ENCODE results near the gene TRPC4.
"Not testable (repeated sequence)": the region's sequence is repeated elsewhere in the genome, so short reads cannot be mapped to it uniquely, and the experiment has no call there.

The TRPC4 gene

GRCh38 chr13:37835392-37835791 is 34.2 kb downstream of the TRPC4 start:
- in situ Hi-C loops (cut with MboI; ENCODE audit: low sequenced_read_pairs): no loop called here

- in situ Hi-C loops (cut with MboI; ENCODE audit: low sequenced_read_pairs): no loop called here
Measured at GRCh38 chr13:37833411-37833810, 36.2 kb downstream of the TRPC4 start.

- in situ Hi-C loops (cut with MboI; ENCODE audit: low sequenced_read_pairs): no loop called here
Measured at GRCh38 chr13:37816276-37816675, 53.3 kb downstream of the TRPC4 start.

GRCh38 chr13:37811441-37811840 is 58.1 kb downstream of the TRPC4 start:
- in situ Hi-C loops (cut with MboI; ENCODE audit: low sequenced_read_pairs): no loop called here

GRCh38 chr13:37806666-37807065 is 62.9 kb downstream of the TRPC4 start:
- in situ Hi-C loops (cut with MboI; ENCODE audit: low sequenced_read_pairs): no loop called here

GRCh38 chr13:37797631-37798030 is 71.9 kb downstream of the TRPC4 start:
- in situ Hi-C loops (cut with MboI; ENCODE audit: low sequenced_read_pairs): no loop called here

GRCh38 chr13:37796795-37797194 is 72.8 kb downstream of the TRPC4 start:
- in situ Hi-C loops (cut with MboI; ENCODE audit: low sequenced_read_pairs): not testable (repeated sequence)

- in situ Hi-C loops (cut with MboI; ENCODE audit: low sequenced_read_pairs): no loop called here
Measured at GRCh38 chr13:37795326-37795725, 74.2 kb downstream of the TRPC4 start.

GRCh38 chr13:37791699-37792098 is 77.9 kb downstream of the TRPC4 start:
- in situ Hi-C loops (cut with MboI; ENCODE audit: low sequenced_read_pairs): no loop called here

GRCh38 chr13:37788346-37788745 is 81.2 kb downstream of the TRPC4 start:
- in situ Hi-C loops (cut with MboI; ENCODE audit: low sequenced_read_pairs): no loop called here

GRCh38 chr13:37777676-37778075 is 91.9 kb downstream of the TRPC4 start:
- in situ Hi-C loops (cut with MboI; ENCODE audit: low sequenced_read_pairs): no loop called here

- in situ Hi-C loops (cut with MboI; ENCODE audit: low sequenced_read_pairs): no loop called here
Measured at GRCh38 chr13:37775871-37776270, 93.7 kb downstream of the TRPC4 start.

- in situ Hi-C loops (cut with MboI; ENCODE audit: low sequenced_read_pairs): no loop called here
Measured at GRCh38 chr13:37772644-37773043, 96.9 kb downstream of the TRPC4 start.

GRCh38 chr13:37769545-37769944 is 100.0 kb downstream of the TRPC4 start:
- in situ Hi-C loops (cut with MboI; ENCODE audit: low sequenced_read_pairs): no loop called here

GRCh38 chr13:37769078-37769477 is 100.5 kb downstream of the TRPC4 start:
- in situ Hi-C loops (cut with MboI; ENCODE audit: low sequenced_read_pairs): no loop called here

GRCh38 chr13:37766502-37766901 is 103.1 kb downstream of the TRPC4 start:
- in situ Hi-C loops (cut with MboI; ENCODE audit: low sequenced_read_pairs): no loop called here

- in situ Hi-C loops (cut with MboI; ENCODE audit: low sequenced_read_pairs): no loop called here
Measured at GRCh38 chr13:37755349-37755748, 114.2 kb downstream of the TRPC4 start.

- in situ Hi-C loops (cut with MboI; ENCODE audit: low sequenced_read_pairs): no loop called here
Measured at GRCh38 chr13:37753776-37754175, 115.8 kb downstream of the TRPC4 start.

GRCh38 chr13:37752146-37752545 is 117.4 kb downstream of the TRPC4 start:
- in situ Hi-C loops (cut with MboI; ENCODE audit: low sequenced_read_pairs): no loop called here

- in situ Hi-C loops (cut with MboI; ENCODE audit: low sequenced_read_pairs): no loop called here
Measured at GRCh38 chr13:37751025-37751424, 118.5 kb downstream of the TRPC4 start.

- in situ Hi-C loops (cut with MboI; ENCODE audit: low sequenced_read_pairs): no loop called here
Measured at GRCh38 chr13:37748913-37749312, 120.7 kb downstream of the TRPC4 start.

- in situ Hi-C loops (cut with MboI; ENCODE audit: low sequenced_read_pairs): no loop called here
Measured at GRCh38 chr13:37747071-37747612, 122.4 kb downstream of the TRPC4 start.

GRCh38 chr13:37741536-37741935 is 128.0 kb downstream of the TRPC4 start:
- in situ Hi-C loops (cut with MboI; ENCODE audit: low sequenced_read_pairs): no loop called here
